Thoracic aorta (tissue), 2 donors: ENCODE results near the gene DISP3. TPM values are rescaled to one million over a fixed set of nuclear protein-coding genes. Genes with fewer than 3 reads are reported as not detected.

Source experiments
- ATAC-seq: fragments of 150-250 bp; one replicate; pipeline ENCODE4 v1.8.0; 2017; ENCODE audit warnings: low read depth; ENCODE audit not compliant: insufficient number of reproducible peaks, low FRiP score
- DNase-seq: peaks from one replicate; pipeline ENCODE4 v3.0.0-alpha.2; 2020; ENCODE audit warnings: low spot score
- H3K27ac ChIP-seq, 2 donors: fragments of 200-600 bp; sonication (generic); 1 replicate in 1 of 2; 2 replicates in 1 of 2; pipeline ENCODE4 v1.5.1; 2016; ENCODE audit warnings: mild to moderate bottlenecking in 2 of 2, moderate library complexity in 2 of 2
- H3K27me3 ChIP-seq: fragments of 200-600 bp; sonication (generic); replicated peaks from 2 replicates; pipeline ENCODE4 v1.6.0; 2016; ENCODE audit warnings: mild to moderate bottlenecking; ENCODE audit not compliant: insufficient read depth
- H3K36me3 ChIP-seq: fragments of 200-600 bp; sonication (generic); one replicate; pipeline ENCODE4 v1.5.1; 2016
- H3K4me1 ChIP-seq, 2 donors: fragments of 200-600 bp; sonication (generic); 1 replicate in 1 of 2; 2 replicates in 1 of 2; pipeline versions ENCODE4 v1.5.1 to v1.6.0; 2016; ENCODE audit warnings: low read depth in 2 of 2, mild to moderate bottlenecking in 1 of 2; ENCODE audit not compliant: control insufficient read depth in 1 of 2
- H3K4me3 ChIP-seq: fragments of 200-600 bp; sonication (generic); 2 replicates; pipeline ENCODE4 v1.5.1; 2016; ENCODE audit warnings: mild to moderate bottlenecking
- H3K9me3 ChIP-seq: fragments of 200-600 bp; sonication (generic); 2 replicates; pipeline ENCODE4 v1.5.1; 2016
- CTCF ChIP-seq: fragments of 200-600 bp; sonication (generic); IDR thresholded peaks from one replicate; pipeline ENCODE4 v1.5.1; 2019; ENCODE audit warnings: antibody characterized with exemption
- total RNA-seq, 2 donors: library from RNA; depleted of rRNA; stranded (reverse); fragments of >200 nt; gene quantifications; one replicate each; pipeline versions ENCODE4 v1.1.0 to v1.2.3, GENCODE V29; 2016

The DISP3 gene
- total RNA-seq, 2 donors from 2014 or later: not detected

GRCh38 chr1:11523746-11524464 lies 45.0 kb downstream of the DISP3 start:
- DNase-seq (no peak), ATAC-seq (no peak)
- H3K27ac ChIP-seq: no peak overlapping the region
- H3K9me3 ChIP-seq: no peaks in the 10 kb centered on the region
- no peaks in the 10 kb centered on the region for H3K27me3 ChIP-seq
- no peaks in the 10 kb centered on the region for H3K4me1 ChIP-seq
- H3K36me3 ChIP-seq: no peaks in the 10 kb centered on the region
- TF ChIP-seq CTCF: no peak
- H3K4me3 ChIP-seq: no peak overlapping the region

- TF ChIP-seq CTCF: no peak
- no peak for ATAC-seq
- no peak overlapping the region for H3K27ac ChIP-seq
Observed at GRCh38 chr1:11524465-11525150, 45.7 kb downstream of the DISP3 start.

DNA sequence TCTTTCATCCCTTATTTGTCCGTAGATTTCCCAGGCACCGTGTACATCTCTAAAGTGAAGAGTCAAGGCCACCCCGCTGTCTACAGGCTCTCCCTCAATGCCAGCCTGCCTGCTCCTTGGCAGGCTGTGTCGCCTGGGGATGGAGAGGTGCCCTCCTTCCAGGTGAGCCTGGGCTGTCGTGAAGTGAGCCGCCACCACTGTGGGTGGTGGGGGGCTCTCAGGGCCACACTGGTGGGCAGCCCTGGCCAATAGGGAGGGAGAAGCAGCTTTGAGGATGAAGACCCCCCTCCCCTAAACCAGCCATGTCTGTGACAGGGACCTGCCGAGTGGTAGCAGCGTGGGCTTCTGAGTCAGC lies 46.2 kb downstream of the DISP3 start:
- Histone ChIP-seq H3K27me3 (no peaks in the 10 kb centered on the region), H3K27ac (no peak overlapping the region), H3K4me1 (no peaks in the 10 kb centered on the region), H3K9me3 (no peaks in the 10 kb centered on the region), H3K4me3 (no peak overlapping the region), H3K36me3 (no peaks in the 10 kb centered on the region)
- TF ChIP-seq CTCF: no peak
- DNase-seq: no peak
- ATAC-seq: no peak

More at GRCh38 chr1:11524465-11525150, 45.7 kb downstream of the DISP3 start:
- no peaks in the 10 kb centered on the region for H3K27me3 ChIP-seq
- H3K36me3 ChIP-seq: no peaks in the 10 kb centered on the region
- H3K4me3 ChIP-seq: no peak overlapping the region
- no peak for DNase-seq
- no peaks in the 10 kb centered on the region for H3K4me1 ChIP-seq
- no peaks in the 10 kb centered on the region for H3K9me3 ChIP-seq

- Histone ChIP-seq H3K36me3 (no peaks in the 10 kb centered on the region), H3K27ac (no peak overlapping the region), H3K9me3 (no peaks in the 10 kb centered on the region), H3K27me3 (no peaks in the 10 kb centered on the region), H3K4me1 (no peaks in the 10 kb centered on the region), H3K4me3 (no peak overlapping the region)
- TF ChIP-seq CTCF: no peak
- DNase-seq (no peak), ATAC-seq (no peak)
Observed at GRCh38 chr1:11525516-11525915, 46.6 kb downstream of the DISP3 start.

DNA sequence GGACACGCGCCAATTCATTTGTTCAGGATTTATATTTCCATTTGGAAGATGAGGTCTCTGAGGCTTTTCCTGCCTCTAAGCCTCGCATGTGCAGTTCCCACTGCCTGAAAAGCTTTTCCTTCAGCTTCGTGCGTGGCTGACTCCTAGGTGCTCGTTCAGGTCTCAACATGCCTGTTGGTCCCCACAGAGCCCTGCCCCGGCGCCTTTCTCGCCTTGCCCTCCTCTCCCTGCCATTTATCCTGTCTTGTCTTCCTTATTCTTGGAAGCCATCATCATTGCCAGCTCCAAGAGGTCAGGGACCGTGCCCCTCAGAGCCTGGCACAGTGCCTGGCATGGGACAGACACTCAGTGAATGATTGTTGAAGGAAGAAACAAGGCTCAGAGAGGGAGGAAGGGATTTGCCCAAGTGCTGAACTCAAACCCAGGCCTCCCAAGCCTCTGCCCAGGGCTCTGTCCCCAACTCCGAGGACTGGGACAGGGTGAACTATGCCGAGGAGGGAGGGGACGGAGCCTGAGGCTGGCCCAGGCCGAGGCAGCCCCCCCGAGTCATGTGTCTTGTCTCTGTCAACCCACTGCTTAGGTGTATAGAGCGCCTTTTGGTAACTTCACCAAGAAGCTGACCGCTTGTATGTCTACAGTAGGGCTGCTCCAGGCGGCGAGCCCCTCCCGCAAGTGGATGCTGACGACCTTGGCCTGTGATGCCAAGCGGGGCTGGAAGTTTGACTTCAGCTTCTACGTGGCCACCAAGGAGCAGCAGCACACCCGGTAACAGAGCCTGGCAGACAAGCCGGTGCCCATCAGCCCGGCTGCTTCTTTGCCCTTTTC lies 47.3 kb downstream of the DISP3 start:
- no peak for TF ChIP-seq CTCF

More for the DNA sequence above, 47.3 kb downstream of the DISP3 start:
- Histone ChIP-seq H3K36me3 (no peaks in the 10 kb centered on the region), H3K4me1 (no peaks in the 10 kb centered on the region), H3K9me3 (no peaks in the 10 kb centered on the region), H3K4me3 (no peak overlapping the region), H3K27ac (no peak overlapping the region), H3K27me3 (no peaks in the 10 kb centered on the region)
- DNase-seq: no peak
- ATAC-seq: no peak
